GM18951 (cell line): ENCODE results near the gene MSL2.
"Not testable (repeated sequence)": the region's sequence is repeated elsewhere in the genome, so short reads cannot be mapped to it uniquely, and the experiment has no call there.

Source experiments
- POLR2A ChIP-seq: IDR thresholded peaks from 4 replicates; pipeline ENCODE4 v1.6.1; 2011; ENCODE audit warnings: mild to moderate bottlenecking; ENCODE audit not compliant: insufficient read length, insufficient read depth; ENCODE audit errors: extremely low read depth
- in situ Hi-C: fragments of 300-500 bp; cut with MboI; formaldehyde crosslinking; loops from one replicate; pipeline ENCODE4 v1.12.0; 2022; ENCODE audit warnings: low sequenced_read_pairs, mixed read lengths, inconsistent platforms; ENCODE audit not compliant: unreplicated experiment

The MSL2 gene

GRCh38 chr3:136197159-136197793, 1.1 kb upstream of the MSL2 start:
- no peak for TF ChIP-seq POLR2A
- in situ Hi-C loops = no loop called here

GRCh38 chr3:136196401-136197158, 445 bp upstream of the MSL2 start:
- in situ Hi-C loops = no loop called here
- peak; percentile 78 for TF ChIP-seq POLR2A

GRCh38 chr3:136195258-136196063, 674 bp downstream of the MSL2 start:
- no peak for TF ChIP-seq POLR2A
- in situ Hi-C loops = no loop called here

DNA sequence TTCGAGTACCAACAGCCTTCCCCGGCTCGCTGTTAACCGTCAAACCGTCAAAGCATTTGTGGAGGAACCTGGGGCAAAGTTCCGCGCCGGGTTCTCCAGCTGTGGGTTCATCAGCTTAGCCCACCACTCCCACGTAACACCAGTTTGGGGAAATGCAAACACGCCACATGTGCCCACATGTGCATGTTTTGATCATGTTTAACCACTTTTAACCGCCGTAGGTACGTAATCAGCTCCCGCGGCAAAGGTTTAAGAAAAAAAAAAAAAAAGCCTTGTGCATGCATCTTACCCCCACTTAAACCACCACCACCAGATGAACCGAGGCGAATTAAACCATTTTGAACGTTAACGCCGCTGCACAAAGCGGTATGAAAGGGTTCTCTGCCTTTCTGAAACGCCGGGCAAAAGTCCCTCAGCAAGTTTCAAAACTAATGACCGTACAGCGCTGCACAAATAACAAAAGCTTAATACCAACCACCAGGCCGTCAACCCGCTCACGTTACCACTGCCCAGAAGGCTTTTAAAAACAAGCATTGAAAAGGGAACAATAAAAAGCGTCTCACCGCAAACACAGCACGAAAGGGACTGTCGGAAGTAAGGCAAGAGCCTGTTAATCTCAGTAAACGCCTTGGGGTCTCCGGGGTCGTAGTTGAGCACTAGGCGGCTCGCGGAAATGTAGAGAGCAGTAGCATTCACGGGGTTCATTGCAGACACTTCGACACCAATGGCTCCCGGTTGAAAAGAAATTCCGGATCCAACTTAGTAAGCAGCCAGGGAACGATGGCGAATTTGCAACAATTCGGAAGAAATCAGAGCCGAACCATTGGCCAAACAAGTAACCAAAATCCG, 1.5 kb downstream of the MSL2 start:
- in situ Hi-C loops = no loop called here
- no peak for TF ChIP-seq POLR2A

GRCh38 chr3:136193278-136194054, 2.7 kb downstream of the MSL2 start:
- in situ Hi-C loops = no loop called here
- TF ChIP-seq POLR2A = no peak

- in situ Hi-C loops = no loop called here
- no peak for TF ChIP-seq POLR2A
Measured at GRCh38 chr3:136192831-136193230, 3.3 kb downstream of the MSL2 start.

DNA sequence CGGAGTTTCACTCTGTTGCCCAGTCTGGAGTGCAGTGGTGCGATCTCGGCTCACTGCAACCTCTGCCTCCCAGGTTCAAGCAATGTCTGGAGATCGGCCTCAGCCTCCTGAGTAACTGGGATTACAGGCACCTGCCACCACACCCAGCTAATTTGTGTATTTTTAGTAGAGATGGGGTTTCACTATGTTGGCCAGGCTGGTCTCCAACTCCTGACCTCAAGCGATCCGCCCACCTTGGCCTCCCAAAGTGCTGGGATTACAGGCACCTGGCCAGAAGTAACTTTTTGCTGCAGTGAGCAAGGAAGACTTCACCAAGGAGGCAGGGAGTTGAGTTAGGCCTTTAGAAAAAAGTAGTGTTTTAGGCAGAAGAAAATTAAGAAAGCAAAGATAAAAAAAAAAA, 3.9 kb downstream of the MSL2 start:
- in situ Hi-C loops = not testable (repeated sequence)

- in situ Hi-C loops = no loop called here
- no peak for TF ChIP-seq POLR2A
Measured at GRCh38 chr3:136189859-136190617, 6.1 kb downstream of the MSL2 start.

DNA sequence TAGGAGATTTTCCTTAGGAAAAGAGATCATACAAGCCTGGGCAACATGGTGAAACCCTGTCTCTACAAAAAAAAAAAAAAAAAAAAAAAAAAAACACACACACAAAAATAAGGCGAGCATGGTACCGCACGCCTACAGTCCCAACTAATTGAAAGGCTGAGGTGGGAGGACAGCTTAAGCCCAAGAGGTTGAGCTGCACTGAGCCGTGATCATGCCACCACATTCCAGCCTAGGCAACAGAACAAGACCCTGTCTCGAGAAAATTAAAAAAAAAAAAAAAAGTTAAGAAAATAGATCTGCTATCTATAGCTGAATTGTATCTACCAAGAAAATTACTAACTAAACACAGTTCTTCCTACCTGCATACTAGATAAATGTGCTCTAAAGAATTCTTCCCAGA, 7.1 kb downstream of the MSL2 start:
- in situ Hi-C loops = no loop called here
- TF ChIP-seq POLR2A = no peak

DNA sequence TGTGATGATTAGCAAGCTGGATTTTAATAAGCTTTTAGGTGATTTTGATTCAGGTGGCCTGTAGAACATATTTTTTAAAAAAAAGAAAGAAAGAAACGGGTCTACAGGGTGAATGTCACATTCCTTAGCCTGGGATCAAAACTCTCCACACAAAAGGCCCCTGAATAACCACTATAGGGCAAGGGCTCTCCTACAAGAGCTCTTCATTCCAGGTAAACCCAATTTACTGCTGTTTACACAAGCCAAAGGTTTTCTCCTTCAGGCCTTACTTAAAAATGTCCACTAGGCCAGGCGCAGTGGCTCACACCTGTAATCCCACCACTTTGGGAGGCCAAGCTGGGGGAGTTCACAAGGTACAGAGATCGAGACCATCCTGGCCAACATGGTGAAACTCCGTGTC, 8.3 kb downstream of the MSL2 start:
- TF ChIP-seq POLR2A = no peak
- in situ Hi-C loops = no loop called here

- in situ Hi-C loops = no loop called here
- no peak for TF ChIP-seq POLR2A
Measured at GRCh38 chr3:136186846-136187245, 9.3 kb downstream of the MSL2 start.

DNA sequence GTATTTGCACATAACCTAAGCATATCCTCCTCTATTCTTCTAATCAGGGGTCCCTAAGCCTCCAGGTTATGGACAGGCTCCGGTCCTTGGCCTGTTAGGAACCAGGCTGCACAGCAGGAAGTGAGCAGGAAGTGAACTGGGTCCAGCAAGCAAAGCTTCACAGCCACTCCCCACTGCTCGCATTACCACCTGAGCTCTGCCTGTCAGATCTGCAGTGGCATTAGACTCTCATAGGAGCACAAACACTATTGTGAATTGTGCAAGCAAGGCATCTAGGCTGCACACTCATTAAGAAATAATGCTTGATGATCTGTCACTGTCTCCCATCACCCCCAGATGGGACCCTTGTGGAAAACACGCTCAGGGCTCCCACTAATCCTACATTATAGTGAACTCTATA, 9.8 kb downstream of the MSL2 start:
- in situ Hi-C loops = no loop called here
- no peak for TF ChIP-seq POLR2A
